K562 (cell line): ENCODE data around the gene PDE8A. TPM values are rescaled to one million over a fixed set of nuclear protein-coding genes. Genes with fewer than 3 reads are reported as not detected.

Experiments used
- AFF1 ChIP-seq, 2 experiments: fragments of 450-650 bp; IDR thresholded peaks; 2 replicates each; pipeline ENCODE4 v1.6.1; 2018; ENCODE audit warnings: mild to moderate bottlenecking in 2 of 2, low read depth in 1 of 2; ENCODE audit not compliant: partially characterized antibody in 2 of 2
- ATF7 ChIP-seq: fragments of 450-650 bp; IDR thresholded peaks from 2 replicates; pipeline ENCODE4 v1.7.1; 2014; ENCODE audit warnings: mild to moderate bottlenecking, moderate library complexity
- FOXP1 ChIP-seq: sonication (generic); formaldehyde crosslinking; IDR thresholded peaks from 2 replicates; pipeline ENCODE4 v1.8.0; 2022; ENCODE audit warnings: mild to moderate bottlenecking, missing genetic modification reagents
- GABPA ChIP-seq: fragments of 200-800 bp; sonication (Bioruptor generic); conservative IDR thresholded peaks from 2 replicates; pipeline ENCODE4 v1.6.1; 2016; ENCODE audit warnings: low read depth, missing genetic modification characterization, missing compliant biosample characterization
- HDAC3 ChIP-seq: fragments of 450-650 bp; IDR thresholded peaks from 2 replicates; pipeline ENCODE4 v1.6.1; 2018; ENCODE audit warnings: borderline replicate concordance, mild to moderate bottlenecking, moderate library complexity; ENCODE audit not compliant: partially characterized antibody
- KAT8 ChIP-seq: fragments of 450-650 bp; IDR thresholded peaks from 2 replicates; pipeline ENCODE4 v1.6.1; 2016; ENCODE audit warnings: low read depth, mild to moderate bottlenecking
- KDM1A ChIP-seq, 2 experiments: fragments of 450-650 bp; IDR thresholded peaks; 2 replicates each; pipeline ENCODE4 v1.6.1; 2016; ENCODE audit warnings: mild to moderate bottlenecking in 2 of 2
- MXI1 ChIP-seq: IDR thresholded peaks from 2 replicates; pipeline ENCODE4 v1.6.1; 2011; ENCODE audit warnings: low read depth, mild to moderate bottlenecking, improper control_type of control experiment, low read length
- RREB1 ChIP-seq: fragments of 250-450 bp; sonication (Bioruptor Pico); IDR thresholded peaks from 2 replicates; pipeline ENCODE4 v1.4.0; 2020
- SIN3A ChIP-seq, 2 experiments: fragments of 150-350 bp in 1 of 2; IDR thresholded peaks; 2 replicates each; pipeline ENCODE4 v1.6.1; 2011 to 2016; ENCODE audit warnings: borderline replicate concordance in 2 of 2, low read depth in 2 of 2, low read length in 2 of 2, mild to moderate bottlenecking in 2 of 2, moderate library complexity in 2 of 2; ENCODE audit not compliant: control insufficient read depth in 1 of 2
- ZKSCAN8 ChIP-seq: fragments of 200-800 bp; sonication (Bioruptor generic); IDR thresholded peaks from 2 replicates; pipeline ENCODE4 v1.6.1; 2016; ENCODE audit warnings: missing genetic modification characterization, missing compliant biosample characterization
- polyA plus RNA-seq, 8 experiments: library from polyadenylated mRNA; depleted of rRNA in 4 of 8; stranded (reverse) in 5 of 8; unstranded in 3 of 8; fragments of >200 nt; fragmentation: Nextera tagmentation in 2 of 8; fragmentation: Illumina TruSeq in 1 of 8; extraction: Ambion mirVana in 2 of 8; extraction: Trizol in 1 of 8; gene quantifications; 2 replicates each; pipeline versions ENCODE4 v1.2.1 to v1.2.3, GENCODE V29; 2011 to 2014; ENCODE audit warnings: inconsistent platforms in 1 of 8, missing spikeins in 1 of 8
- total RNA-seq, 7 experiments: library from RNA; depleted of rRNA in 6 of 7; stranded (reverse); fragments of >200 nt in 6 of 7; fragmentation: Illumina TruSeq in 2 of 7; extraction: Trizol in 2 of 7; gene quantifications; 2 replicates each; pipeline versions ENCODE4 v1.2.1 to v1.2.3, GENCODE V29; 2011 to 2021; ENCODE audit warnings: low replicate concordance in 1 of 7
- TF ChIP-seq, protein P1 (sequence below): sonication (generic); formaldehyde crosslinking; IDR thresholded peaks from 2 replicates; pipeline ENCODE4 v1.9.0; 2022; ENCODE audit warnings: mild to moderate bottlenecking, missing genetic modification reagents
- TF ChIP-seq, protein P2 (sequence below), 2 experiments: IDR thresholded peaks; 2 replicates each; pipeline ENCODE4 v1.6.1; 2011; ENCODE audit warnings: borderline replicate concordance in 1 of 2, control low read depth in 1 of 2, low read depth in 1 of 2, low read length in 1 of 2, mild to moderate bottlenecking in 1 of 2, mixed read lengths in 1 of 2, moderate library complexity in 1 of 2; ENCODE audit not compliant: insufficient read depth in 1 of 2, insufficient read length in 1 of 2, poor library complexity in 1 of 2, severe bottlenecking in 1 of 2; ENCODE audit errors: extremely low read depth in 1 of 2

PDE8A gene
- total and polyA plus RNA-seq, 9 of the 15 experiments (the other 6 are each of a cell fraction or from before 2014, with no cell fraction given): 5.9 to 40.3 (median 19.8) TPM

DNA sequence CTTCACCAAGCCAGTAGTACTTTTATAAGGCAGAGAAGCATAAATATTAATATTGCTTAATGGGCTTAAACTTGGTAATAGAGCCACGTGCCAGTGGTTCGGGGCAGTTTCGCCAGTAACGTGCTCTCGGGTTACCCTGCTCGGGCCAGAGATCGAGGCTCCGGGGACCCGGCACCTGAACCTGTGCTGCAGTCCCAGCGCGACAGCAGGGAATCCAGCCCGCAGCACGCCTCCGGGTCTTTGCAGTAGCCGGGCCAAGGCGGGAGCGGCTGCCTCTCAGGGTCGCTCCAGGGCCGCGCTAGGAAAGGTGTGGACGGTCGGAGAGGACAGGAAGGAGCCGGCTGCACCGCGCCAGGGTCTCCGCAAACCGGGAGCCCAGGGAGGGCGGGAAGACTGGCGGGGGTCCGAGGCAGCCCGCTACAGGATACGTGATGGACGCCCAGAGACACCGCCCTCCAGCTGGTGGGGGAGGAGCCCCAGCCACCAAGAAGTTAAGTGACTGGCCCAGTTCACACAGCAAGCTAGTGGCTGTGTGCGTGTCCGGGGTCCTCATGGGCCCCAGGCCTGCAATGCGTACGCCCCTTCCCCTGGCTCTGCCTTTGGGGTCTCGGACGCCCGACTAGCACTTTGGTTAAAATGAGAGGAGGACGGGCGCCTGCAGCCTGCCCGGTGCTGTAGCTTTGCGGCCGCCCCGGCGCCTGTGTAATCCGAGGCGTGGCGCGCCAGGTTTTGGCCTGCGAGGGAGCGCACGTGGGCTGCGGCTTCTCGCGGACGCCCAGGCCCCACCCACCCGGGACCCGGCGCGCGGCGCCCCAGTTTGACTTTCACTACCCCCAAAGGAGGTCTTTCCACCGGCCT lies 1.2 kb upstream of the PDE8A start (continued):
- TF ChIP-seq RREB1 (no peak; the same call in 1 of the 2 replicates), FOXP1 (no peak; the same call in 1 of the 2 replicates), KAT8 (no peak), ATF7 (peak; percentile 21; the same call in 1 of the 2 replicates), MXI1 (peak; percentile 94), KDM1A (IDR thresholded peaks at IDR 0.05) (peak in 1 of 2 experiments; percentile 24; a peak in 1 of 4 replicates), GABPA (no peak), HDAC3 (peak; percentile 18), SIN3A (IDR thresholded peaks at IDR 0.05; ENCODE audit: borderline replicate concordance in 2 of 2, control insufficient read depth in 1 of 2, low read depth in 2 of 2, low read length in 2 of 2) (peak; percentile 99 to 100), AFF1 (IDR thresholded peaks at IDR 0.05; ENCODE audit: low read depth in 1 of 2, partially characterized antibody in 2 of 2) (peak in 1 of 2 experiments; percentile 63), ZKSCAN8 (CRISPR knock-in tag) (no peak)
- TF ChIP-seq, protein P1, sequence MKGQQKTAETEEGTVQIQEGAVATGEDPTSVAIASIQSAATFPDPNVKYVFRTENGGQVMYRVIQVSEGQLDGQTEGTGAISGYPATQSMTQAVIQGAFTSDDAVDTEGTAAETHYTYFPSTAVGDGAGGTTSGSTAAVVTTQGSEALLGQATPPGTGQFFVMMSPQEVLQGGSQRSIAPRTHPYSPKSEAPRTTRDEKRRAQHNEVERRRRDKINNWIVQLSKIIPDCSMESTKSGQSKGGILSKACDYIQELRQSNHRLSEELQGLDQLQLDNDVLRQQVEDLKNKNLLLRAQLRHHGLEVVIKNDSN (CRISPR knock-in tag): peak; percentile 68
- TF ChIP-seq, protein P2, sequence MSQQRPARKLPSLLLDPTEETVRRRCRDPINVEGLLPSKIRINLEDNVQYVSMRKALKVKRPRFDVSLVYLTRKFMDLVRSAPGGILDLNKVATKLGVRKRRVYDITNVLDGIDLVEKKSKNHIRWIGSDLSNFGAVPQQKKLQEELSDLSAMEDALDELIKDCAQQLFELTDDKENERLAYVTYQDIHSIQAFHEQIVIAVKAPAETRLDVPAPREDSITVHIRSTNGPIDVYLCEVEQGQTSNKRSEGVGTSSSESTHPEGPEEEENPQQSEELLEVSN (IDR thresholded peaks at IDR 0.05; ENCODE audit: borderline replicate concordance in 1 of 2, extremely low read depth in 1 of 2, insufficient read depth in 1 of 2, insufficient read length in 1 of 2, low read depth in 1 of 2, low read length in 1 of 2, poor library complexity in 1 of 2, severe bottlenecking in 1 of 2): peak; percentile 78 to 94
